Measurements from ENCODE around the gene CFAP61.

GRCh38 chr20:20366551-20366875 is 314.2 kb downstream of the CFAP61 start:
- TF ChIP-seq EZH2phosphoT487 (IDR thresholded peaks at IDR 0.05; ENCODE audit: low read depth, severe bottlenecking, unreplicated experiment), result no peak
- TF ChIP-seq CTCF (IDR thresholded peaks at IDR 0.05; ENCODE audit: poor library complexity), result no peak
- TF ChIP-seq EZH2 (IDR thresholded peaks at IDR 0.05; ENCODE audit: borderline replicate concordance), result no peak
